HEK293T (cell line): Measurements from ENCODE around the gene ENKD1.

Experiments
- CTCF ChIA-PET: fragments of 350-600 bp; formaldehyde crosslinking; extraction: SDS; loops from one replicate; lab custom pipeline; 2021; ENCODE audit warnings: antibody characterized with exemption, inconsistent platforms; lab: Yijun Ruan, JAX
- POLR2A ChIA-PET: fragments of 350-600 bp; formaldehyde crosslinking; extraction: SDS; loops from one replicate; lab custom pipeline; 2020; ENCODE audit warnings: antibody characterized with exemption, inconsistent platforms; lab: Yijun Ruan, JAX
- DNase-seq: peaks from one replicate; pipeline ENCODE4 v3.0.0; 2012; ENCODE audit warnings: mixed read lengths; ENCODE audit errors: extremely low spot score
- ARNT ChIP-seq: fragments of 450-650 bp; IDR thresholded peaks from 2 replicates; pipeline ENCODE4 v1.6.1; 2017; ENCODE audit warnings: mild to moderate bottlenecking
- BHLHE40 ChIP-seq: fragments of 450-650 bp; IDR thresholded peaks from 2 replicates; pipeline ENCODE4 v1.6.1; 2016; ENCODE audit warnings: mild to moderate bottlenecking, moderate library complexity, borderline replicate concordance
- CTBP1 ChIP-seq: fragments of 450-650 bp; IDR thresholded peaks from 2 replicates; pipeline ENCODE4 v1.6.1; 2016; ENCODE audit warnings: borderline replicate concordance
- ELF4 ChIP-seq: fragments of 450-650 bp; IDR thresholded peaks from 2 replicates; pipeline ENCODE4 v1.6.1; 2017; ENCODE audit warnings: antibody characterized with exemption
- FOXA1 ChIP-seq: fragments of 450-650 bp; IDR thresholded peaks from 2 replicates; pipeline ENCODE4 v1.6.1; 2016; ENCODE audit warnings: mild to moderate bottlenecking
- FOXK2 ChIP-seq: fragments of 450-650 bp; IDR thresholded peaks from 2 replicates; pipeline ENCODE4 v1.6.1; 2016; ENCODE audit warnings: mild to moderate bottlenecking
- FOXM1 ChIP-seq: fragments of 450-650 bp; IDR thresholded peaks from 2 replicates; pipeline ENCODE4 v1.6.1; 2017; ENCODE audit warnings: mild to moderate bottlenecking, borderline replicate concordance
- HDGF ChIP-seq: fragments of 450-650 bp; IDR thresholded peaks from 2 replicates; pipeline ENCODE4 v1.6.1; 2017; ENCODE audit warnings: antibody characterized with exemption, borderline replicate concordance
- L3MBTL2 ChIP-seq: fragments of 450-650 bp; conservative IDR thresholded peaks from 2 replicates; pipeline ENCODE4 v1.6.1; 2016; ENCODE audit warnings: mild to moderate bottlenecking
- LEF1 ChIP-seq: fragments of 450-650 bp; IDR thresholded peaks from 2 replicates; pipeline ENCODE4 v1.6.1; 2017; ENCODE audit warnings: mild to moderate bottlenecking, borderline replicate concordance
- NFRKB ChIP-seq: fragments of 450-650 bp; IDR thresholded peaks from 2 replicates; pipeline ENCODE4 v1.6.1; 2016; ENCODE audit warnings: mild to moderate bottlenecking, moderate library complexity
- PKNOX1 ChIP-seq: fragments of 450-650 bp; IDR thresholded peaks from 2 replicates; pipeline ENCODE4 v1.6.1; 2016
- SP1 ChIP-seq: fragments of 450-650 bp; IDR thresholded peaks from 2 replicates; pipeline ENCODE4 v1.6.1; 2017
- SUZ12 ChIP-seq: fragments of 450-650 bp; IDR thresholded peaks from 2 replicates; pipeline ENCODE4 v1.6.1; 2016; ENCODE audit warnings: mild to moderate bottlenecking
- TARDBP ChIP-seq: fragments of 450-650 bp; IDR thresholded peaks from 2 replicates; pipeline ENCODE4 v1.6.1; 2016
- ZNF384 ChIP-seq: fragments of 450-650 bp; IDR thresholded peaks from 2 replicates; pipeline ENCODE4 v1.6.1; 2016

Gene ENKD1, protein sequence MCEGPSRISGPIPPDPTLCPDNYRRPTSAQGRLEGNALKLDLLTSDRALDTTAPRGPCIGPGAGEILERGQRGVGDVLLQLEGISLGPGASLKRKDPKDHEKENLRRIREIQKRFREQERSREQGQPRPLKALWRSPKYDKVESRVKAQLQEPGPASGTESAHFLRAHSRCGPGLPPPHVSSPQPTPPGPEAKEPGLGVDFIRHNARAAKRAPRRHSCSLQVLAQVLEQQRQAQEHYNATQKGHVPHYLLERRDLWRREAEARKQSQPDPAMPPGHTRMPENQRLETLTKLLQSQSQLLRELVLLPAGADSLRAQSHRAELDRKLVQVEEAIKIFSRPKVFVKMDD

DNA sequence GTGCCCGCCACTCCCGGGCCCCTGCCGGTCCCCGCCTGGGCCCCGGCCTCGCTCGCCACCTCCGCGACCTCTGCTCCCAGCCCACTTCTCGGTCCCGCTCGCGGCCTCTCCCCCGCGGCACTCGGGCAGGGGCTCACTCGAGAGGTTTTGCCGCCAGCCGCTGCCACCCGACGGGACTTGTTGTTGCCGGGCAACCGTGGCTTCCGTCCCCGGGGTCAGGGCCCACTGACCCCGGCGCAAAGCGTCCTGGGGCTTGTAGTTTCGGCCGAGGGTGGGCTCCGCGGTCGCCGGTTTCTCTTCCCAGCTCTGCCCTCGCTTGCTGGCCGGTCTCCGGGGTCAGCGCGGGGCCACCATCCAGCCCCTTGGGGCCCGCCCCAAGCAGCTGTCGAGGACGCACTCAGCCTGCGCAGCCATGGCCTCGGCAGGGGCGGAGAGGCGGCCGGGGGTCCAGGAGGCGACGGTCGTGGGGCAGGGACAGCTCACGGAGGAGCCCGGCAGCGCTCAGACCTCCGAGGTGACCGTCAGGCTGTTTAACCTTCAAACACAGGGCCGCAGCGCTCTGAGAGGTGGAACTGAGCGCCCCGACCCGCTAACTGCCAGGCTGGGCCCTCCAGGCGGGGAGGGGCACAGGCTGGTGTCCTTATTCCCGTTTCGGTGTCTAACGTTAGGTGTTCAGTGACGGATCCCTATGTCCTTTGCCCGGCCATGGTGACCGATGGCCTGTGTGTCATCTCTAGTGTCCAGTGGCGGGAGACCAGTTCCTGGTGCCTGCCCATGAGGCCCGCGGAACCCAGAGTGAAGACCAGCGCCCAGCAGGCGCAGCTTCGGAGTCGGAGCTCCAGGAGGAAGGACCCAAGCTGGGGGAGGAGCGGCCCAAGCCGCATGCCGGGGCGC lies at the start of gene ENKD1, which contains the start of gene C16orf86:
TSS of gene ENKD1 (minus strand) at position 192 of the 894 bp plus-strand sequence. CDS start 308 bp downstream, outside the sequence.
TSS of gene C16orf86 (plus strand) at position 256 of the 894 bp plus-strand sequence. CDS start at position 413, 157 bp downstream.
- POLR2A ChIA-PET, result interaction anchor here (0.6 to 2.6 kb wide), 4 partner anchors 52 to 268 kb away, joined by 3 to 8 read pairs (median 6); partner anchors contain the start of genes CTCF and GFOD2
- peak; percentile 86 for DNase-seq
- no peak for TF ChIP-seq TARDBP
- TF ChIP-seq BHLHE40, result no peak
- TF ChIP-seq LEF1, result 0 out of 2 replicates have a peak, but pooled peaks have one; percentile 13
- CTCF ChIA-PET, result interaction anchor here (0.6 to 5.7 kb wide), 6 partner anchors 23 to 369 kb away, joined by 3 to 31 read pairs (median 4); partner anchors contain the start of gene LCAT

- DNase-seq, result no peak
- ChIA-PET POLR2A (no interaction called here), CTCF (interaction anchor here (0.6 kb wide), 1 partner anchor 307 kb away, joined by 3 read pairs; the partner anchor contains the start of gene DUS2)
- TF ChIP-seq PKNOX1 (no peak), SUZ12 (no peak), BHLHE40 (no peak), SP1 (no peak), FOXK2 (no peak), ARNT (no peak), TARDBP (no peak), FOXA1 (no peak), LEF1 (no peak), HDGF (no peak), FOXM1 (no peak), ZNF384 (no peak)
These were observed 49.5 kb upstream of the ENKD1 start for GRCh38 chr16:67716097-67716496.

GRCh38 chr16:67714522-67714921 lies 48.0 kb upstream of the ENKD1 start:
- POLR2A ChIA-PET, result no interaction called here
- CTCF ChIA-PET, result no interaction called here
- DNase-seq, result no peak
- no peak for TF ChIP-seq BHLHE40
- TF ChIP-seq LEF1, result no peak
- TF ChIP-seq ARNT, result no peak
- no peak for TF ChIP-seq TARDBP
- no peak for TF ChIP-seq L3MBTL2
- no peak for TF ChIP-seq CTBP1
- TF ChIP-seq ELF4, result no peak
- no peak for TF ChIP-seq HDGF
- no peak for TF ChIP-seq FOXA1
- TF ChIP-seq PKNOX1, result no peak
- TF ChIP-seq FOXM1, result no peak

- TF ChIP-seq ZNF384 (no peak), BHLHE40 (no peak), L3MBTL2 (no peak), FOXK2 (no peak), CTBP1 (no peak), PKNOX1 (no peak), LEF1 (no peak), HDGF (no peak), SP1 (no peak), ARNT (no peak), FOXM1 (no peak), NFRKB (no peak), ELF4 (no peak), TARDBP (no peak), SUZ12 (no peak), FOXA1 (no peak)
- POLR2A ChIA-PET, result no interaction called here
- no peak for DNase-seq
- CTCF ChIA-PET, result no interaction called here
These were observed 47.2 kb upstream of the ENKD1 start for GRCh38 chr16:67713647-67714273.

DNA sequence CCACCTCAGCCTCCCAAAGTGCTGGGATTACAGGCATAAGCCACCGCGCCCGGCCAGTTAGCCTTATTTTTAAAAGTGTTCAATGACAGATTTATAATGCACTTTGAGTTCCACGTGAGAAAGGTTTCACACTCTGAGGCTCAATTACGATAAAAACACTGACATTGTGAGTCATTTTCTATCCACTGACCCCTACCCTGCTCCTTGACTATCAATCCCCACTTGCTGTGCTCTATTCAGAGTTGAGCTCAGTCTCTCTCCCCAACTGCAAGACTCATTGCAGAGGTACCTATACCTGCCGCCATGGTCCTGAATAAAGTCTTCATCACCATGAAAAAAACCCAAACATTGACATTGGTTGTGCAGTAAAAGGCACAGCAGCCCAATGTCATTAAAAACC lies 44.1 kb upstream of the ENKD1 start:
- POLR2A ChIA-PET, result interaction anchor here (1.4 kb wide), 1 partner anchor 9 kb away, joined by 6 read pairs; the partner anchor contains the start of gene GFOD2
- no peak for TF ChIP-seq BHLHE40
- no peak for TF ChIP-seq PKNOX1
- TF ChIP-seq FOXA1, result no peak
- TF ChIP-seq NFRKB, result no peak
- TF ChIP-seq HDGF, result no peak
- no peak for TF ChIP-seq TARDBP
- DNase-seq, result no peak
- CTCF ChIA-PET, result no interaction called here
